Loucy (cell line): Measurements from ENCODE around the gene KPNA5.

ENCODE experiments used
- H2AFZ ChIP-seq: fragments of 200-600 bp; sonication (generic); 2 replicates; pipeline ENCODE4 v1.6.0; 2016; ENCODE audit warnings: antibody characterized with exemption, mild to moderate bottlenecking, low read length, moderate library complexity
- H3F3A ChIP-seq: fragments of 200-600 bp; 2 replicates; pipeline ENCODE4 v1.6.0; 2016; ENCODE audit warnings: antibody characterized with exemption, low read depth, mild to moderate bottlenecking
- H3K27me3 ChIP-seq: fragments of 200-600 bp; sonication (generic); 2 replicates; pipeline ENCODE4 v1.6.1; 2014; ENCODE audit warnings: low read length, mild to moderate bottlenecking; ENCODE audit not compliant: insufficient read depth, poor library complexity, severe bottlenecking
- H3K36me3 ChIP-seq: fragments of 200-600 bp; sonication (generic); 2 replicates; pipeline ENCODE4 v1.6.1; 2016; ENCODE audit warnings: low read length; ENCODE audit not compliant: insufficient read depth
- H3K4me1 ChIP-seq: fragments of 200-600 bp; sonication (generic); 2 replicates; pipeline ENCODE4 v1.5.1; 2014; ENCODE audit warnings: low read length, mild to moderate bottlenecking; ENCODE audit not compliant: insufficient read depth, poor library complexity, severe bottlenecking
- H3K4me2 ChIP-seq: fragments of 200-600 bp; sonication (generic); 2 replicates; pipeline ENCODE4 v1.6.0; 2014; ENCODE audit warnings: antibody characterized with exemption, low read length, low read depth, mild to moderate bottlenecking; ENCODE audit not compliant: poor library complexity, severe bottlenecking
- H3K4me3 ChIP-seq: fragments of 200-600 bp; sonication (generic); 2 replicates; pipeline ENCODE4 v1.5.1; 2014; ENCODE audit warnings: low read length, mild to moderate bottlenecking, mixed read lengths; ENCODE audit not compliant: poor library complexity, severe bottlenecking
- H3K79me2 ChIP-seq: fragments of 200-600 bp; sonication (generic); 2 replicates; pipeline ENCODE4 v1.6.1; 2014; ENCODE audit warnings: low read length; ENCODE audit not compliant: insufficient read depth
- H3K9ac ChIP-seq: fragments of 200-600 bp; sonication (generic); 2 replicates; pipeline ENCODE4 v1.6.0; 2014; ENCODE audit warnings: mild to moderate bottlenecking, low read depth, low read length, moderate library complexity; ENCODE audit not compliant: poor library complexity, severe bottlenecking
- H3K9me2 ChIP-seq: fragments of 200-600 bp; sonication (generic); replicated peaks from 2 replicates; pipeline ENCODE4 v1.6.1; 2016; ENCODE audit warnings: low read depth, low read length, mixed read lengths
- H3K9me3 ChIP-seq: fragments of 200-600 bp; sonication (generic); 2 replicates; pipeline ENCODE4 v1.6.1; 2014; ENCODE audit warnings: mild to moderate bottlenecking, antibody characterized with exemption, low read length, low read depth; ENCODE audit not compliant: insufficient read depth
- H4K20me1 ChIP-seq: fragments of 200-600 bp; sonication (generic); 2 replicates; pipeline ENCODE4 v1.6.0; 2014; ENCODE audit warnings: antibody characterized with exemption, low read length, mild to moderate bottlenecking; ENCODE audit not compliant: insufficient read depth, poor library complexity, severe bottlenecking
- CTCF ChIP-seq: fragments of 200-600 bp; sonication (generic); conservative IDR thresholded peaks from 2 replicates; pipeline ENCODE4 v1.5.1; 2014; ENCODE audit warnings: mild to moderate bottlenecking, antibody characterized with exemption, low read length
- EZH2phosphoT487 ChIP-seq: fragments of 200-600 bp; IDR thresholded peaks from 2 replicates; pipeline ENCODE4 v1.6.1; 2018; ENCODE audit warnings: antibody characterized with exemption, mild to moderate bottlenecking, moderate library complexity, borderline replicate concordance

Gene KPNA5

GRCh38 chr6:116714296-116714695, 33.3 kb downstream of the KPNA5 start:
- Histone ChIP-seq H3K9me2 (no peaks in the 10 kb centered on the region), H3K4me2 (no peak overlapping the region), H3K36me3 (peaks cover 66% of the 10 kb centered on the region), H4K20me1 (no peaks in the 10 kb centered on the region), H3K79me2 (peaks cover 8% of the 10 kb centered on the region; the same call in 1 of the 2 replicates), H3K9me3 (peaks cover 6% of the 10 kb centered on the region; the same call in 1 of the 2 replicates), H2AFZ (no peak overlapping the region), H3K4me3 (no peak overlapping the region), H3K4me1 (peaks cover 7% of the 10 kb centered on the region), H3K9ac (no peak overlapping the region), H3K27me3 (no peaks in the 10 kb centered on the region), H3F3A (no peaks in the 10 kb centered on the region)
- TF ChIP-seq CTCF, result no peak
- TF ChIP-seq EZH2phosphoT487, result no peak

GRCh38 chr6:116714761-116715160, 33.8 kb downstream of the KPNA5 start:
- no peaks in the 10 kb centered on the region for H3K27me3 ChIP-seq
- no peak overlapping the region for H3K4me2 ChIP-seq
- peaks cover 7% of the 10 kb centered on the region for H3K4me1 ChIP-seq
- no peaks in the 10 kb centered on the region for H4K20me1 ChIP-seq
- H3K79me2 ChIP-seq, result peaks cover 8% of the 10 kb centered on the region; the same call in 1 of the 2 replicates
- H3K4me3 ChIP-seq, result no peak overlapping the region
- TF ChIP-seq EZH2phosphoT487, result no peak
- no peak for TF ChIP-seq CTCF
- H3K36me3 ChIP-seq, result peaks cover 70% of the 10 kb centered on the region
- no peaks in the 10 kb centered on the region for H3K9me2 ChIP-seq
- H3F3A ChIP-seq, result no peaks in the 10 kb centered on the region
- no peak overlapping the region for H3K9ac ChIP-seq
- no peak overlapping the region for H2AFZ ChIP-seq
- peaks cover 6% of the 10 kb centered on the region; the same call in 1 of the 2 replicates for H3K9me3 ChIP-seq

DNA sequence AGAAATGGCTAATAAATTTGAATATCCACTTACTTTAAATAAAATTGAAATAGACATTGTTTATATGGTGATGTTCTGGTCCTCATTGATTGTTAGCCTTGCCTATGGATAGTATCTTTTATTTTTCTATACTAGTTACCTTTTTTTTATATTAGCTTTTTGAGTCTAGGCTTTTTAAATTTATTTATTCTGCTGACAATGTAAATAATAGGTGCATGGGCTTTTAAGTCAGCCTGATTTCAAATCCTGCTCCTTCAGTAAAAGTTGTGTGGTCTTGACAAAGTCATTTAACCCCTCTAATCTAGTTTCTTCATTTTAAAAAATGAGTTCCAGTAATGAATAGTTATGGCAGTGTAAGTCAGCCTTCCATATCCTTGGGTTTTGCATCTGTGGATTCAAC, 45.9 kb downstream of the KPNA5 start:
- Histone ChIP-seq H3K79me2 (no peaks in the 10 kb centered on the region), H3F3A (no peaks in the 10 kb centered on the region), H3K36me3 (peaks cover 84% of the 10 kb centered on the region), H3K4me3 (no peak overlapping the region), H3K4me2 (no peak overlapping the region), H3K9ac (no peak overlapping the region), H3K4me1 (no peaks in the 10 kb centered on the region), H4K20me1 (no peaks in the 10 kb centered on the region), H3K9me2 (no peaks in the 10 kb centered on the region), H3K9me3 (no peaks in the 10 kb centered on the region), H3K27me3 (no peaks in the 10 kb centered on the region), H2AFZ (no peak overlapping the region)
- TF ChIP-seq EZH2phosphoT487 (no peak), CTCF (no peak)
